ENCODE data around the gene FHIT. TPM values are rescaled to one million over a fixed set of nuclear protein-coding genes. Genes with fewer than 3 reads are reported as not detected.
A peak's percentile ranks its signal among the peaks of the same experiment; 100 is the strongest.
"Not testable (repeated sequence)": the region's sequence is repeated elsewhere in the genome, so short reads cannot be mapped to it uniquely, and the experiment has no call there.

Gene FHIT
- total RNA-seq, 1 donor from 2014 or later: 11.7 TPM

GRCh38 chr3:61073566-61074165, 177.6 kb downstream of the FHIT start:
- TF ChIP-seq CTCF (conservative IDR thresholded peaks at IDR 0.05): no peak
- no peak for DNase-seq (ENCODE audit: extremely low spot score, unreplicated experiment)
- Mint-ChIP-seq H3K36me3 (peaks cover 3% of the 10 kb centered on the region), H3K27me3 (no peaks in the 10 kb centered on the region), H3K4me1 (ENCODE audit: unreplicated experiment) (peaks cover 27% of the 10 kb centered on the region), H3K4me3 (no peak overlapping the region), H3K9me3 (no peaks in the 10 kb centered on the region), H3K27ac (no peak overlapping the region)

GRCh38 chr3:61068084-61068483, 183.2 kb downstream of the FHIT start:
- H3K4me3 Mint-ChIP-seq: no peak overlapping the region
- H3K9me3 Mint-ChIP-seq: peaks cover 8% of the 10 kb centered on the region
- peaks cover 17% of the 10 kb centered on the region for H3K4me1 Mint-ChIP-seq (ENCODE audit: unreplicated experiment)
- H3K27ac Mint-ChIP-seq: no peak overlapping the region
- no peak for TF ChIP-seq CTCF (conservative IDR thresholded peaks at IDR 0.05)
- peaks cover 3% of the 10 kb centered on the region for H3K36me3 Mint-ChIP-seq
- H3K27me3 Mint-ChIP-seq: no peaks in the 10 kb centered on the region
- no peak for DNase-seq (ENCODE audit: extremely low spot score, unreplicated experiment)

GRCh38 chr3:61066800-61067199, 184.5 kb downstream of the FHIT start:
- DNase-seq (ENCODE audit: extremely low spot score, unreplicated experiment): no peak
- peaks cover 3% of the 10 kb centered on the region for H3K36me3 Mint-ChIP-seq

GRCh38 chr3:61066222-61066621, 185.0 kb downstream of the FHIT start:
- H3K9me3 Mint-ChIP-seq; H3K4me3 Mint-ChIP-seq; H3K27me3 Mint-ChIP-seq; H3K36me3 Mint-ChIP-seq; DNase-seq (ENCODE audit: extremely low spot score, unreplicated experiment); H3K27ac Mint-ChIP-seq: not testable (repeated sequence)
- peaks cover 15% of the 10 kb centered on the region for H3K4me1 Mint-ChIP-seq (ENCODE audit: unreplicated experiment)

More at GRCh38 chr3:61066800-61067199, 184.5 kb downstream of the FHIT start:
- peaks cover 15% of the 10 kb centered on the region for H3K4me1 Mint-ChIP-seq (ENCODE audit: unreplicated experiment)
- peaks cover 8% of the 10 kb centered on the region for H3K9me3 Mint-ChIP-seq
- TF ChIP-seq CTCF (conservative IDR thresholded peaks at IDR 0.05): no peak
- no peak overlapping the region for H3K27ac Mint-ChIP-seq
- no peak overlapping the region for H3K4me3 Mint-ChIP-seq
- H3K27me3 Mint-ChIP-seq: no peaks in the 10 kb centered on the region

GRCh38 chr3:61065451-61066011, 185.7 kb downstream of the FHIT start:
- peaks cover 19% of the 10 kb centered on the region for H3K4me1 Mint-ChIP-seq (ENCODE audit: unreplicated experiment)
- TF ChIP-seq CTCF (conservative IDR thresholded peaks at IDR 0.05): no peak
- H3K9me3 Mint-ChIP-seq: peaks cover 8% of the 10 kb centered on the region
- H3K27me3 Mint-ChIP-seq: no peaks in the 10 kb centered on the region
- no peaks in the 10 kb centered on the region for H3K36me3 Mint-ChIP-seq
- no peak for DNase-seq (ENCODE audit: extremely low spot score, unreplicated experiment)
- H3K27ac Mint-ChIP-seq: peak overlapping the region; percentile 19
- H3K4me3 Mint-ChIP-seq: no peak overlapping the region

- no peak overlapping the region for H3K27ac Mint-ChIP-seq
- no peak overlapping the region for H3K4me3 Mint-ChIP-seq
- DNase-seq (ENCODE audit: extremely low spot score, unreplicated experiment): no peak
- no peaks in the 10 kb centered on the region for H3K36me3 Mint-ChIP-seq
- H3K4me1 Mint-ChIP-seq (ENCODE audit: unreplicated experiment): peaks cover 19% of the 10 kb centered on the region
- TF ChIP-seq CTCF (conservative IDR thresholded peaks at IDR 0.05): no peak
- no peaks in the 10 kb centered on the region for H3K27me3 Mint-ChIP-seq
- H3K9me3 Mint-ChIP-seq: peaks cover 8% of the 10 kb centered on the region
Observed at GRCh38 chr3:61061092-61061723, 190.0 kb downstream of the FHIT start.
